ENCODE measurements around the gene S100A1.
A peak's percentile ranks its signal among the peaks of the same experiment; 100 is the strongest.
"Not testable (repeated sequence)": the region's sequence is repeated elsewhere in the genome, so short reads cannot be mapped to it uniquely, and the experiment has no call there.

Gene S100A1

GRCh38 chr1:153659656-153660055, 31.4 kb downstream of the S100A1 start:
- no peak for DNase-seq

DNA sequence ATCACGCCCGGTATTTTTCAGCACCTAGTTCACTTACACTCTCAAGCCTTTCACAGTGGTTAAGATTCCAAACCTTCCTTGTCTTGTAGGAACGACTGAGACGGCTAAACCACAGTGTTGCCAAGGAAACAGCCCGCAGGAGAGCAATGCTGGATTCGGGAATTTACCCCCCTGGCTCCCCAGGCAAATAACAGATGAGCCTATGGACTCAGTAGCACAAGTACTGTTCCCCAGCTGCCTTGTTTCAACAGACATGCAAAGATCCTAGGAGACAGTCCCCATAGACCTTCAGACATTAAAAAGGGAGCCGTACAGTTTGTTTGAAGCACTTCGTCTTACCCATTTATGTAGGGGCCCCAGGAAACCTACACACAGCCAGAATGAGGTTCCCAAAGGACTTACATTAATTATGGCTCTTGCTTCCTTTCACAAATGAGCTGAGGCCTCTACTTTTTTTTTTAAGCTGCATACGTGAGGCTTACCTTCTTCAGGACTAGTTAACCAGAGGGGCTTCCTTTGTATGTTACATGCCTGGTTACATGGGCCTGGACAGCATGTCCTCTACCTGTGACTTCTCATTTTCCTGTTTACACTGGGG, 33.0 kb downstream of the S100A1 start:
- no peak for DNase-seq

- DNase-seq: no peak
These were observed 34.0 kb downstream of the S100A1 start for GRCh38 chr1:153662269-153662668.

DNA sequence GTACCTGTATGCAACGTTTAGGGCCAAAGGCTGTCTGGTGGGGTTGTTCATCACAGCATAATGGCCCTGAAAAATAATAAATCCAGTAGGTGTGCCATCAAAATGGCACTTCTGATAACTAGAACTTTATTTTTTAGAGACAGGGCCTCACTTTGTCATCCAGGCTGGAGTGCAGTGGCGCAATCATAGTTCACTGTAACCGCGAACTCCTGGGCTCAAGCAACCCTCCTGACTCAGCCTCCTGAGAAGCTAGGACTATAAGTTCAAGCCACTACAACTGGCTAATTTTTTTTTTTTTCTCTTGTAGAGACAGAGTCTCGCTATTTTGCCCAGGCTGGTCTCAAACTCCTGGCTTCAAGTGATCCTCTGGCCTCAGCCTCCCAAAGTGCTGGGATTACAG, 35.0 kb downstream of the S100A1 start:
- DNase-seq: no peak

GRCh38 chr1:153667439-153667838, 39.2 kb downstream of the S100A1 start:
- DNase-seq: no peak

GRCh38 chr1:153668672-153669071, 40.4 kb downstream of the S100A1 start:
- not testable (repeated sequence) for DNase-seq

DNA sequence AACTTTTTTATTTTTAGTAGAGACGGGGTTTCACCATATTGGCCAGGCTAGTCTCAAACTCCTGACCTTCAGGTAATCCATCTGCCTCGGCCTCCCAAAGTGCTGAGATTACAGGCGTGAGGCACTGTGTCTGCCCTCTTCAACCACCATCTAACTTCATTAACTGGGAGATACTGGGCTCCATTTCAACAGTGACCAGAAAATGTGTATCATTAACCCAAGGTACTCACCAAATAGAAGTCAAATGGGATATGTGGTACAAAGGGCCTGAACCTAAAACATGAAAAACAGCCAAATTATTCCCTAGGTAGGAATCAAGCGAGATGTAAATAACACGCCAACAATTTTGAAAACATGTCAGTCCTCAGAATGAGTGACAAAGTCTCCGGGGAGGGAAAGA, 41.4 kb downstream of the S100A1 start:
- no peak for DNase-seq

GRCh38 chr1:153670257-153670858, 42.1 kb downstream of the S100A1 start:
- DNase-seq: no peak

- peak; percentile 94 for DNase-seq
These were observed 42.8 kb downstream of the S100A1 start, which contains the start of gene ILF2 for GRCh38 chr1:153670859-153671627. Gene ILF2, minus strand, starts transcription at chr1:153670993. Its CDS starts 71 bp downstream, at chr1:153670922.

GRCh38 chr1:153671628-153672353, 43.6 kb downstream of the S100A1 start:
- DNase-seq: peak; percentile 26

GRCh38 chr1:153673511-153673910, 45.3 kb downstream of the S100A1 start:
- DNase-seq: no peak

- DNase-seq: peak; percentile 32
These were observed 49.7 kb downstream of the S100A1 start for GRCh38 chr1:153677718-153678518.

DNA sequence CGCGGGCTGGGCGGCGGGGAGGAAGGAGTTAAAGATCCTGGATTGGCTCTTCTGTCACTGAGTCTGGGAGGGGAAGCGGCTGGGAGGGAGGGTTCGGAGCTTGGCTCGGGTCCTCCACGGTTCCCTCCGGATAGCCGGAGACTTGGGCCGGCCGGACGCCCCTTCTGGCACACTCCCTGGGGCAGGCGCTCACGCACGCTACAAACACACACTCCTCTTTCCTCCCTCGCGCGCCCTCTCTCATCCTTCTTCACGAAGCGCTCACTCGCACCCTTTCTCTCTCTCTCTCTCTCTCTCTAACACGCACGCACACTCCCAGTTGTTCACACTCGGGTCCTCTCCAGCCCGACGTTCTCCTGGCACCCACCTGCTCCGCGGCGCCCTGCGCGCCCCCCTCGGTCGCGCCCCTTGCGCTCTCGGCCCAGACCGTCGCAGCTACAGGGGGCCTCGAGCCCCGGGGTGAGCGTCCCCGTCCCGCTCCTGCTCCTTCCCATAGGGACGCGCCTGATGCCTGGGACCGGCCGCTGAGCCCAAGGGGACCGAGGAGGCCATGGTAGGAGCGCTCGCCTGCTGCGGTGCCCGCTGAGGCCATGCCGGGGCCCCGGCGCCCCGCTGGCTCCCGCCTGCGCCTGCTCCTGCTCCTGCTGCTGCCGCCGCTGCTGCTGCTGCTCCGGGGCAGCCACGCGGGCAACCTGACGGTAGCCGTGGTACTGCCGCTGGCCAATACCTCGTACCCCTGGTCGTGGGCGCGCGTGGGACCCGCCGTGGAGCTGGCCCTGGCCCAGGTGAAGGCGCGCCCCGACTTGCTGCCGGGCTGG, 50.5 kb downstream of the S100A1 start, which contains the start of gene NPR1:
NPR1 (plus strand) TSS at position 170 of the 818 bp plus-strand sequence; CDS start at position 591, 421 bp downstream.
- DNase-seq: no peak

DNA sequence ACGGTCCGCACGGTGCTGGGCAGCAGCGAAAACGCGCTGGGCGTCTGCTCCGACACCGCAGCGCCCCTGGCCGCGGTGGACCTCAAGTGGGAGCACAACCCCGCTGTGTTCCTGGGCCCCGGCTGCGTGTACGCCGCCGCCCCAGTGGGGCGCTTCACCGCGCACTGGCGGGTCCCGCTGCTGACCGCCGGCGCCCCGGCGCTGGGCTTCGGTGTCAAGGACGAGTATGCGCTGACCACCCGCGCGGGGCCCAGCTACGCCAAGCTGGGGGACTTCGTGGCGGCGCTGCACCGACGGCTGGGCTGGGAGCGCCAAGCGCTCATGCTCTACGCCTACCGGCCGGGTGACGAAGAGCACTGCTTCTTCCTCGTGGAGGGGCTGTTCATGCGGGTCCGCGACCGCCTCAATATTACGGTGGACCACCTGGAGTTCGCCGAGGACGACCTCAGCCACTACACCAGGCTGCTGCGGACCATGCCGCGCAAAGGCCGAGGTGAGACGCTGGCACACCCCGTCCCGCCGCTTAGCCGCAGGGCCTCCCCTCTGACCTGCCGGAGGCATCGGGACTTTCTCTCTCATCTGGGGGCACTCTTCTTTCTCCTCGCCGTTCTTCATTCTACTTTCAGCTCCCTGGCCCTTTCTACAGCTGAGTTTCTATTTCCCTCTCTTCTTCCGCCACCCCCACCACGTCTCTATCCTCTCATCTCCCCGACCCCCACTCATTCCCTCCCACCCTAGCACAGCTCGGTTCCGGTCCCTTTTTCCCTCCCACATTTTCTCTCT, 51.3 kb downstream of the S100A1 start:
- DNase-seq: no peak

GRCh38 chr1:153680120-153680403, 51.8 kb downstream of the S100A1 start:
- no peak for DNase-seq
